HG03159 (cell line): Measurements from ENCODE around the gene ENOX1.

Source experiments
- ATAC-seq: cut with Tn5 transposase; IDR thresholded peaks from one replicate; pipeline ENCODE4 v1.9.1; 2021; ENCODE audit warnings: mild to moderate bottlenecking, moderate library complexity; ENCODE audit not compliant: unreplicated experiment

Gene ENOX1

GRCh38 chr13:43329702-43330101, 457.1 kb downstream of the ENOX1 start:
- ATAC-seq: no peak

GRCh38 chr13:43328907-43329306, 457.9 kb downstream of the ENOX1 start:
- ATAC-seq: no peak

- ATAC-seq: no peak
Observed at GRCh38 chr13:43326100-43326499, 460.7 kb downstream of the ENOX1 start.

GRCh38 chr13:43325636-43326035, 461.1 kb downstream of the ENOX1 start:
- ATAC-seq: no peak

GRCh38 chr13:43324129-43324528, 462.6 kb downstream of the ENOX1 start:
- ATAC-seq: no peak

GRCh38 chr13:43319617-43320444, 466.9 kb downstream of the ENOX1 start:
- no peak for ATAC-seq

- no peak for ATAC-seq
Observed at GRCh38 chr13:43316946-43317353, 469.8 kb downstream of the ENOX1 start.

GRCh38 chr13:43316281-43316680, 470.5 kb downstream of the ENOX1 start:
- no peak for ATAC-seq

- no peak for ATAC-seq
Observed at GRCh38 chr13:43315522-43315921, 471.2 kb downstream of the ENOX1 start.

- no peak for ATAC-seq
Observed at GRCh38 chr13:43309311-43309710, 477.5 kb downstream of the ENOX1 start.

- peak; percentile 92 for ATAC-seq
Observed at GRCh38 chr13:43307921-43308433, 478.8 kb downstream of the ENOX1 start.

- ATAC-seq: no peak
Observed at GRCh38 chr13:43307221-43307920, 479.4 kb downstream of the ENOX1 start.

- ATAC-seq: no peak
Observed at GRCh38 chr13:43306372-43306771, 480.4 kb downstream of the ENOX1 start.

GRCh38 chr13:43305416-43305815, 481.4 kb downstream of the ENOX1 start:
- no peak for ATAC-seq

GRCh38 chr13:43304945-43305344, 481.8 kb downstream of the ENOX1 start:
- ATAC-seq: no peak

- no peak for ATAC-seq
Observed at GRCh38 chr13:43304449-43304848, 482.3 kb downstream of the ENOX1 start.

- peak; percentile 61 for ATAC-seq
Observed at GRCh38 chr13:43303033-43303729, 483.6 kb downstream of the ENOX1 start.

GRCh38 chr13:43301346-43301969, 485.3 kb downstream of the ENOX1 start:
- no peak for ATAC-seq

GRCh38 chr13:43300865-43301264, 485.9 kb downstream of the ENOX1 start:
- no peak for ATAC-seq

GRCh38 chr13:43299374-43299773, 487.4 kb downstream of the ENOX1 start:
- ATAC-seq: no peak

- ATAC-seq: no peak
Observed at GRCh38 chr13:43298816-43299215, 488.0 kb downstream of the ENOX1 start.
